SK-N-SH (cell line): ENCODE results near the gene COL9A3. TPM values are rescaled to one million over a fixed set of nuclear protein-coding genes. Genes with fewer than 3 reads are reported as not detected.

Experiments
- CTCF ChIA-PET: fragments of 300-600, 350-600 bp; formaldehyde crosslinking; extraction: SDS; loops from one replicate; lab custom pipeline; 2021; lab: Yijun Ruan, JAX
- POLR2A ChIA-PET: fragments of 350-600 bp; sonication (Branson Sonifier 250); formaldehyde crosslinking; extraction: SDS; loops from one replicate; lab custom pipeline; 2020; ENCODE audit warnings: antibody characterized with exemption, inconsistent platforms; lab: Yijun Ruan, JAX
- DNase-seq: peaks from one replicate; pipeline ENCODE4 v3.0.0; 2012
- H2AFZ ChIP-seq: fragments of 200-600 bp; sonication (generic); 2 replicates; pipeline ENCODE4 v1.8.1; 2016; ENCODE audit warnings: antibody characterized with exemption, mild to moderate bottlenecking, low read depth
- H3F3A ChIP-seq: fragments of 200-600 bp; sonication (generic); replicated peaks from 2 replicates; pipeline ENCODE3; 2016; ENCODE audit warnings: antibody characterized with exemption, mild to moderate bottlenecking; ENCODE audit not compliant: insufficient read depth
- H3K27ac ChIP-seq, 2 experiments: fragments of 200-500 bp in 1 of 2; fragments of 200-600 bp in 1 of 2; sonication (Bioruptor generic) in 1 of 2; sonication (generic), shearing (Covaris generic) in 1 of 2; 2 replicates each; pipeline versions ENCODE4 v1.5.1 to v1.6.1; 2014 to 2016; ENCODE audit warnings: low read depth in 2 of 2, inconsistent platforms in 1 of 2, low read length in 1 of 2, mild to moderate bottlenecking in 1 of 2, mixed read lengths in 1 of 2
- H3K27me3 ChIP-seq: fragments of 200-600 bp; sonication (generic), shearing (Covaris generic); 2 replicates; pipeline ENCODE4 v1.6.1; 2016; ENCODE audit warnings: mixed run types; ENCODE audit not compliant: insufficient read depth
- H3K36me3 ChIP-seq, 2 experiments: fragments of 200-500 bp in 1 of 2; fragments of 200-600 bp in 1 of 2; sonication (Bioruptor generic) in 1 of 2; sonication (generic) in 1 of 2; replicated peaks in 1 of 2; 2 replicates each; pipeline versions ENCODE3 to v1.5.1; 2014 to 2016; ENCODE audit warnings: low read length in 1 of 2, mild to moderate bottlenecking in 1 of 2; ENCODE audit not compliant: insufficient read depth in 2 of 2, control insufficient read depth in 1 of 2
- H3K4me1 ChIP-seq, 2 experiments: fragments of 200-500 bp in 1 of 2; fragments of 200-600 bp in 1 of 2; sonication (Bioruptor generic) in 1 of 2; sonication (generic), shearing (Covaris generic) in 1 of 2; 2 replicates each; pipeline versions ENCODE4 v1.5.1 to v1.6.1; 2014 to 2016; ENCODE audit warnings: low read depth in 1 of 2, low read length in 1 of 2, mixed run types in 1 of 2; ENCODE audit not compliant: insufficient read depth in 2 of 2, control insufficient read depth in 1 of 2
- H3K4me2 ChIP-seq: fragments of 200-600 bp; sonication (generic), shearing (Covaris generic); 2 replicates; pipeline ENCODE4 v1.6.1; 2017; ENCODE audit warnings: mixed run types
- H3K4me3 ChIP-seq, 2 experiments: fragments of 200-500 bp in 1 of 2; fragments of 200-600 bp in 1 of 2; sonication (Bioruptor generic) in 1 of 2; sonication (generic), shearing (Covaris generic) in 1 of 2; 2 replicates each; pipeline versions ENCODE4 v1.5.1 to v1.8.1; 2014 to 2016; ENCODE audit warnings: low read depth in 2 of 2, inconsistent platforms in 1 of 2, low read length in 1 of 2, mild to moderate bottlenecking in 1 of 2, mixed read lengths in 1 of 2, moderate library complexity in 1 of 2
- H3K79me2 ChIP-seq: fragments of 200-600 bp; sonication (generic); 2 replicates; pipeline ENCODE4 v1.8.1; 2017; ENCODE audit warnings: mild to moderate bottlenecking; ENCODE audit not compliant: insufficient read depth
- H3K9ac ChIP-seq: fragments of 200-600 bp; sonication (generic); 2 replicates; pipeline ENCODE4 v1.6.1; 2017; ENCODE audit warnings: mixed run types
- H3K9me2 ChIP-seq: fragments of 200-600 bp; sonication (generic); 2 replicates; pipeline ENCODE4 v1.6.1; 2017; ENCODE audit warnings: mixed run types
- H3K9me3 ChIP-seq: fragments of 200-600 bp; sonication (generic); 2 replicates; pipeline ENCODE4 v1.6.1; 2017; ENCODE audit warnings: mixed run types, mild to moderate bottlenecking, moderate library complexity
- H4K20me1 ChIP-seq: fragments of 200-600 bp; sonication (generic); 2 replicates; pipeline ENCODE4 v1.6.1; 2017; ENCODE audit warnings: mild to moderate bottlenecking, mixed run types; ENCODE audit not compliant: insufficient read depth
- ELF1 ChIP-seq: IDR thresholded peaks from 2 replicates; pipeline ENCODE4 v1.4.0; 2012
- EP300 ChIP-seq, 2 experiments: IDR thresholded peaks; 2 replicates each; pipeline versions ENCODE4 v1.4.0 to v1.6.1; 2012; ENCODE audit warnings: borderline replicate concordance in 1 of 2, low read depth in 1 of 2, low read length in 1 of 2
- EZH2phosphoT487 ChIP-seq: fragments of 200-600 bp; sonication (generic); IDR thresholded peaks from 2 replicates; pipeline ENCODE4 v1.6.1; 2017; ENCODE audit warnings: low read depth, mixed run types, mild to moderate bottlenecking, antibody characterized with exemption, moderate library complexity, borderline replicate concordance
- FOSL2 ChIP-seq: IDR thresholded peaks from 2 replicates; pipeline ENCODE4 v1.4.0; 2012; ENCODE audit warnings: low read depth, mild to moderate bottlenecking, moderate library complexity, borderline replicate concordance
- IRF3 ChIP-seq: fragments of 150-350 bp; IDR thresholded peaks from 2 replicates; pipeline ENCODE4 v1.6.1; 2016; ENCODE audit warnings: mild to moderate bottlenecking, low read depth, low read length
- JUND ChIP-seq: IDR thresholded peaks from 2 replicates; pipeline ENCODE4 v1.4.0; 2012
- MEF2A ChIP-seq: IDR thresholded peaks from 2 replicates; pipeline ENCODE4 v1.4.0; 2012; ENCODE audit warnings: low read depth, borderline replicate concordance
- MXI1 ChIP-seq: IDR thresholded peaks from 2 replicates; pipeline ENCODE4 v1.6.1; 2012; ENCODE audit warnings: mild to moderate bottlenecking, low read depth, low read length, improper control_type of control experiment
- RAD21 ChIP-seq: IDR thresholded peaks from 2 replicates; pipeline ENCODE4 v1.6.1; 2012; ENCODE audit warnings: mild to moderate bottlenecking, low read length
- REST ChIP-seq: IDR thresholded peaks from 2 replicates; pipeline ENCODE4 v1.6.1; 2012; ENCODE audit warnings: mild to moderate bottlenecking, low read depth, low read length, moderate library complexity
- RXRA ChIP-seq: IDR thresholded peaks from 2 replicates; pipeline ENCODE4 v1.4.0; 2012; ENCODE audit warnings: low read depth, mild to moderate bottlenecking, borderline replicate concordance
- TAF1 ChIP-seq: IDR thresholded peaks from 2 replicates; pipeline ENCODE4 v1.6.1; 2012; ENCODE audit warnings: low read depth, mild to moderate bottlenecking, low read length, moderate library complexity, borderline replicate concordance
- TCF12 ChIP-seq: IDR thresholded peaks from 2 replicates; pipeline ENCODE4 v1.4.0; 2012
- USF1 ChIP-seq: IDR thresholded peaks from 2 replicates; pipeline ENCODE4 v1.4.0; 2012; ENCODE audit warnings: low read depth, borderline replicate concordance
- USF2 ChIP-seq: fragments of 150-350 bp; IDR thresholded peaks from 2 replicates; pipeline ENCODE4 v1.6.1; 2017; ENCODE audit warnings: antibody characterized with exemption, low read length, low read depth, borderline replicate concordance
- ZBTB33 ChIP-seq: IDR thresholded peaks from 2 replicates; pipeline ENCODE4 v1.4.0; 2012; ENCODE audit warnings: low read depth, borderline replicate concordance
- WGBS: methylation state at CpG from one replicate; pipeline ENCODE4 v1.1.6; 2017; ENCODE audit warnings: low lambda C conversion rate; 5-methylcytosine and 5-hydroxymethylcytosine counted together
- polyA plus RNA-seq, 3 experiments: library from polyadenylated mRNA; depleted of rRNA; stranded (reverse); fragments of >200 nt; gene quantifications; 2 replicates each; pipeline ENCODE4 v1.2.3, GENCODE V29; 2012

The COL9A3 gene
- polyA plus RNA-seq, 1 of the 3 experiments (the other 2 are of a cell fraction), result 2.5 TPM

- no peak overlapping the region for H3K27ac ChIP-seq
- no peak overlapping the region for H3K4me3 ChIP-seq
- H3K9me2 ChIP-seq, result no peaks in the 10 kb centered on the region
- H3K9me3 ChIP-seq, result no peaks in the 10 kb centered on the region
- no peaks in the 10 kb centered on the region for H3K36me3 ChIP-seq
- no peaks in the 10 kb centered on the region for H3K27me3 ChIP-seq
- H2AFZ ChIP-seq, result no peak overlapping the region
- no peaks in the 10 kb centered on the region for H3K79me2 ChIP-seq
- no peak for DNase-seq
- H3F3A ChIP-seq, result no peaks in the 10 kb centered on the region
- H4K20me1 ChIP-seq, result no peaks in the 10 kb centered on the region
- no peak overlapping the region for H3K9ac ChIP-seq
- no peak overlapping the region for H3K4me2 ChIP-seq
- ChIA-PET POLR2A (no interaction called here), CTCF (interaction anchor here (1.7 kb wide), 1 partner anchor 21 kb away, joined by 6 read pairs; no protein-coding TSS in a partner anchor)
- peaks cover 0 to 21% of the 10 kb centered on the region in 2 experiments; a peak in 2 of 4 replicates for H3K4me1 ChIP-seq
- TF ChIP-seq EP300 (IDR thresholded peaks at IDR 0.05; ENCODE audit: borderline replicate concordance in 1 of 2, low read depth in 1 of 2, low read length in 1 of 2) (no peak), ZBTB33 (no peak), EZH2phosphoT487 (no peak)
- WGBS, result 85% methylated on average over 7 of the region's 16 CpGs
These were observed 47.3 kb upstream of the COL9A3 start for GRCh38 chr20:62769346-62770071.

GRCh38 chr20:62770111-62770910 lies 46.5 kb upstream of the COL9A3 start:
- Histone ChIP-seq H3K79me2 (no peaks in the 10 kb centered on the region), H2AFZ (no peak overlapping the region), H3K9me2 (no peaks in the 10 kb centered on the region), H3K9ac (no peak overlapping the region), H3K4me3 (no peak overlapping the region), H3K36me3 (no peaks in the 10 kb centered on the region), H3K9me3 (no peaks in the 10 kb centered on the region), H3K27ac (no peak overlapping the region), H3K4me1 (peaks cover 0 to 21% of the 10 kb centered on the region in 2 experiments; a peak in 2 of 4 replicates), H3F3A (no peaks in the 10 kb centered on the region), H4K20me1 (no peaks in the 10 kb centered on the region), H3K27me3 (no peaks in the 10 kb centered on the region), H3K4me2 (no peak overlapping the region)
- DNase-seq, result no peak
- WGBS, result 87% methylated on average over 19 of the region's 20 CpGs
- ChIA-PET CTCF (interaction anchor here (1.7 kb wide), 1 partner anchor 21 kb away, joined by 6 read pairs; no protein-coding TSS in a partner anchor), POLR2A (no interaction called here)
- TF ChIP-seq USF2 (no peak), REST (no peak), FOSL2 (no peak), ELF1 (no peak), MEF2A (no peak), MXI1 (no peak), EP300 (IDR thresholded peaks at IDR 0.05; ENCODE audit: borderline replicate concordance in 1 of 2, low read depth in 1 of 2, low read length in 1 of 2) (no peak), IRF3 (no peak), TAF1 (no peak), JUND (no peak), USF1 (no peak), TCF12 (no peak), RXRA (no peak), RAD21 (no peak)
